HG03460 (cell line): Measurements from ENCODE around the gene ZNF236.
A peak's percentile ranks its signal among the peaks of the same experiment; 100 is the strongest.

Experiments used
- ATAC-seq: cut with Tn5 transposase; IDR thresholded peaks from one replicate; pipeline ENCODE4 v1.9.1; 2021; ENCODE audit not compliant: unreplicated experiment

The ZNF236 gene

DNA sequence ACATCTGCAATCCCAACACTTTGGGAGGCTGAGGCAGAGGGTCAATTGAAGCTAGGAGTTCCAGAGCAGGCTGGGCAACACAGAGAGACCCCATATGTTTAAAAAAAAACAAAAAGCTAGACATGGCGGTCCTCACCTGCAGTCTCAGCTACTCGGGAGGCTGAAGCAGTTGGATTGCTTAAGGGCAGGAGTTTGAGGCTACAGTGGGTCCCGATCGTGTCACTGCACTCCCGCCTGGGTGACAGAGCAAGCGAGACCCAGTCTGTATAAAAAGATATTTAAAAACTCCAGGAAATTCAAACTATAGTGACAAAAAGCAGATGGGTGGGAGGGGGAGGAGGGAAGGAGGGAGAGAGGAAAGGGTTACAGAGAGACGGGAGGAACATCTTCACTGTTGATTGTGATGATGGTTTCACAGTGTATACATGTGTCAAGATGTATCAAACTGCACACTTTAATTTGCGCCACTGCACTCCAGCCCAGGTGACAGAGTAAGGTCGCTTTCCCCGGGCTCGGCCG lies 942 bp upstream of the ZNF236 start:
- ATAC-seq, result no peak

DNA sequence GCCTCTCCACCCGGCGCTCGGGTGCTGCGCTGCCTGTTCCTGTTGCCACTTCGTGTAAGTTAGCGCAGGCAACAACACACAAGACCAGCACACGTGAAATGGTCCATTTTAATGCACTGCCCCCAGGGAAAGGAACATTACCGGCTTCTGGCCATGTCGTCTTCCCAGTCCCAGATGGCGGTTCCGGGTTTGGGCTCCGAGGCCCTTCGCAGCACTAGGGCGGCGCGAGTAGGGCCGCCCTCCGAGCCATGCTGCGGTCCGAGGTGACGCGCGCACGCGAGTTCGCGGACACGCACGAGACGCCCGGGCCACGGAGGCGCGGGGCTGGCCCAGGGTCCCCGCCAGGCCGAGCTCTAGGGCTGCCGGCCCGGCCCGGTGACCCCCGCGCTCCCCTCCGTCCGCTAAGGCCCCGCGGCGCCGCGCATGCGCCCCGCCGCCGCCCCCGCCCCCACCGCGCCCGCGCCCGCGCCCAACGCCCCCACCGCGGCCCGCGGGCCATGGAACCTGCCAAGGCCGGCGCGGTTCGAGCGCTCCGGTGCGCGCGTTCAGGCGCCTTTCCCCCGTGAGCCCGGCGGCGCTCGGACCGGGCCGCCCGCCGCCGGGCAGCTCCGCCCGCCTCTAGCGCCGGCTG lies 367 bp upstream of the ZNF236 start:
- ATAC-seq, result peak; percentile 39

DNA sequence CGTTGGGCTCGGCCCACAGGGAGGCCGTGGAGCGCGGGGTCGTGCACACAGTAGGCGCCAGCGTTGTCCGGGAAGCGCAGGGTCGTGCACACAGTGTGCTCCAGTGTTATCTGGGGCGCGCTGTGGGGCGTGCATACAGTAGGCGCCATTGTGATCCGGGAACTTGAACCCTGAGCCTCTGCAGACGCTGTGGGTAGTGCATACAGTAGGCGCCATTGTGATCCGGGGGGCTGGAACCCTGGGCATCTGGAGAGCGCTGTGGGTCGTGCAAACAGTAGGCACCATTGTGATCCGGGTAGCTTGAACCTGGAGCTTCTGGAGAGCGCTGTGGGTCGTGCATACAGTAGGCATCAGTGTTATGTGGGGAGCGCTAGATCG lies 793 bp downstream of the ZNF236 start:
- ATAC-seq, result no peak

DNA sequence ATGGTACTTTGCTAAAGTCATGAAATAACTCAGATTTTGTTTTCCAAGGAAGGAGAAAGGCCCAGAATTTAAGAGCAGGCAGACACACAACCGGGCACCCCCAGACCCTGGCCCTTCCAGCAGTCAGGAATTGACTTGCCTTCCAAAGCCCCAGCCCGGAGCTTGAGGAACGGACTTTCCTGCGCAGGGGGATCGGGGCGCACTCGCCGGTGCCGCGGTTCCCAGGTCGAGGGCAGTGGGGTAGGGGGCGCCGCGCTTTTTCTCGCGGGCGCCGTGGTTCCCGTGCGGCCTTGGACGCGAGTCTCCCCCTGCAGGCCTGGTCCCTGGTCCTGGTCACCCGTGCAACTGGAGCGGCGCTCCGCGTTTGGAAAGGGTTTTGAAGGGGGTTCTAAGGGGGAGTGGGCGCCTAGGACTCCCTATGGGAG lies 1.2 kb downstream of the ZNF236 start:
- ATAC-seq, result no peak

DNA sequence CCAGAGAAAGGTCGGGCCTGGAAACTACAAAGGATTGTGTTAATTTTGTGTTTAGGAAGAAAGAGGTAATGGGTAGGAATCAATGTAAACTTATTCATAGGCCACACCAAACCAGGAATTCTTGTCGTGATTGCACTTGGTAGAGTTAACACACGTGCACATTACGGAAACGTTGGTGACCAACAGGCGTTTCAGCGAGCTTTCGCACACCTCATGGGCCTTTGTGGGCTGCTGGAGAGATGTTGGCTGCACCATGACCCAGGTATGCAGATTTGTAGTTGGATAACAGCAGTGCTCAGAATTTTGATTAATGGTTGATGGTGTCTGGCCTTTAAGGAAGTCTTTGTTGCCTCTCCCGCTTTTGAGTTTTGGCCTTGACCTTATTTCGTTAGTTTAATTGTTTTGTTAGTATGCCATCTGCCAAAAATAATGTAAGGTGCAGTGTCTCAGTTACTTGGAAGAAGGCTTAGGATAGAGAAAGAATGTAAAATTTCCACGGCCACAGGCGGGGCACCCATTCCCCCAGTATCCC lies 1.9 kb downstream of the ZNF236 start:
- no peak for ATAC-seq

DNA sequence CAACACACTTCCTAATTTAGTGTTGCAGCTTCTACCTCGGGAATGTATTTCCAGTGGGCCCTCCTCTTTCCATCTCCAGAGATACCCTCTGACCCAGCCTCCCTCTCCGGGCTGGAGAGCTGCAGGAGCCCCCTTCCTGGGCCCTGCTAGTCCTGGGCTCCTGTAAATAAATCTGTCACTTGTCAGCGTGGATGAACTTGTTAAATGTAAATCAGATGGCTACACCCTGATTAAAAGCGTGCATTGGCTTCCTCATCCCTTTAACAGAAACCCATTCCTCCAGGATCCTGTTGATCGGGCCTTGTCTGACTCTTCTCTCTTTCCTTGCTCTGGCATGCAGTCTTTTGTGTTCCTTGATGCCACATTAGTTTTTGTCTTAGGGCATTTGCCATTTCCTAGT lies 2.4 kb downstream of the ZNF236 start:
- ATAC-seq, result no peak

DNA sequence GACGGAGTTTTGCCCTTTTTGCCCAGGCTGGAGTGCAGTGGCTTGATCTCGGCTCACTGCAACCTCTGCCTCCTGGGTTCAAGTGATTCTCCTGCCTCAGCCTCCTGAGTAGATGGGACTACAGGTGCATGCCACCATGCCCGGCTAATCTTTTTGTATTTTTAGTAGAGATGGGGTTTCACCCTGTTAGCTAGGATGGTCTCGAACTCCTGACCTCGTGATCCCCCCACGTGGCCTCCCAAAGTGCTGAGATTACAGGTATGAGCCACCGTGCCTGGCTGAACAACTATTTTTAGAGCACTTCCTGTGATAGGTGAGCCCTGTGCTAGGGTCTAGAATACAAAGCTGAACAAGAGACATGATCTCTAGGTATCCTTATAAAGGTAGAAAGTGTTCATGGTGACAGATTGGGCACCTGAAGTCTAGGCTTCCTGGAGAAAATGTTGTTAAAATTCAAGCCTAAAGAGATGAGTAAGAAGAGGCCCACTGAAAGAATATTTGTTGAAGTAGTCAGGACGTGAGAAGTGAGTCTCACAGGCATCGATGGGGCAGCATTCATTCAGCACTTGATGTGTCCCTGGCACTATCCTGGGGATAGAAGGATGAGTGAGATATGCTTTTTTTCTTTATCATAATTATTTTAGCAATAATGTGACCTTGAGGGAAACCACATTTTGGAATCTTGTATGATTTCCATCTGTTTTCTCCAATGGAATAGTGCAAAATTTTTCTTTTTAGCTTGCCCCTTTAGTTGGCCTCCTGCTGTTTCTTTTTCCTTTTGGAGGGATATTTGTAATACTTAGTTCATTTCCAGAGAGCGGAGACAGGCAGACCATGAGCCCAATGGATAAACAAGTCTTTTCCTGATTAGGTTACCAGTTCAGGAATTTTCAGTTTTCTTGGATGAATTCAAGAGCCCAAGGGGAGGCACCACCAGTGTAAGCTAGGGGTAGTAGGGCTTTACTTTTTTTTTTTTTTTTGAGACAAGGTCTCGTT lies 5.1 kb downstream of the ZNF236 start:
- ATAC-seq, result no peak

DNA sequence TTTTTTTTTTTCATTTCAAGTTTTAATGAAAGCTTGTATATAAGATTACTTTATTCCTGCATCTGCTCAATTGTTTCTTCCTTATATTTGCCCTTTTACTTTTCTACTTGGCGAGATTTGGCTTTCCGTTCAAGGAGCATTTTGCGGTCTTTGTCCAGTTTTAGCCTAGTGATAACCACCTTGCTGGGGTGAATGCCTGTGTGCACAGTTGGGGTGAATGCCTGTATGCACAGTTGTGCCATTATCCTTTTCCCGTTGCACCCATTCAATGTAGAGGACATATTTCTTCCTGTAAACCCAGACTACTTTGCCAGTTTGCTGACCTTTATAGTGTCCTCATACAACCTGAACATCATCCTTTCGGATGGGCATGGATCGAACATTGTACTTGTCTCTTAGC lies 12.0 kb downstream of the ZNF236 start:
- no peak for ATAC-seq

DNA sequence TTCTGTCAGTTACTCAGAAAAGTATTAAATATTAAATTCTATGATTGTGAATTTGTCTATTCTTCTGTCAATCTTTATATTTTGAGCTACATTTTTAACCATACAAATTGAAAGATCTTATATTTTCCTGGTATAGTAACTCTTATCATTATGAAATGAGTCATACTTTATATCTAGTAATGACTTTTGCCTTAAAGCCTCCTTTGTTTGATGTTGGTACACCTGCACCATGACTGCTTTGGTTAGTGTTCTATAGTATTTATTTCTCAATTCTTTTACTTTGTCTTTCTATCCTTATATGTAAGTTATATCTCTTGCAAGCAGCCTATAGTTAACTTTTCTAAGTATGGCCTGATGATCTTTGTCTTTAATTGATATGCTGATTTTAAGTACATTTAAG lies 13.0 kb downstream of the ZNF236 start:
- ATAC-seq, result no peak

DNA sequence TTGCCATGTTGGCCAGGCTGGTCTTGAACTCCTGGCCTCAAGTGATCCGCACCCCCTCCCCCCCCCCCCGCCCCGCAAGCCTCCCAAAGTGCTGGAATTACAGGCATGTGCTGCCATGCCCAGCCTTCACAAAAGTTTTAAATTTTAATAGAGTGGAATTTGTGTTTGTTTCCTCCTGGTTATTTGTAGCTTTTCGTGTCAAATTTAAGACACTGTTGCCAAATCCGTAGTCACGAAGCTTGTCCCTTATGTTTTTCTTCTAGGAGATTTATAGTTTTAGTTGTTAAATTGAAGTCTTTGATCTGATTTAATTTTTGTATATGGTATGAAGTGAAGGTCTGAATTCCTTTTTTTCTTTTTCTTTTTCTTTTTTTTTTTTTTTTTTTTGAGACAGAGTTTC lies 14.7 kb downstream of the ZNF236 start:
- ATAC-seq, result no peak

DNA sequence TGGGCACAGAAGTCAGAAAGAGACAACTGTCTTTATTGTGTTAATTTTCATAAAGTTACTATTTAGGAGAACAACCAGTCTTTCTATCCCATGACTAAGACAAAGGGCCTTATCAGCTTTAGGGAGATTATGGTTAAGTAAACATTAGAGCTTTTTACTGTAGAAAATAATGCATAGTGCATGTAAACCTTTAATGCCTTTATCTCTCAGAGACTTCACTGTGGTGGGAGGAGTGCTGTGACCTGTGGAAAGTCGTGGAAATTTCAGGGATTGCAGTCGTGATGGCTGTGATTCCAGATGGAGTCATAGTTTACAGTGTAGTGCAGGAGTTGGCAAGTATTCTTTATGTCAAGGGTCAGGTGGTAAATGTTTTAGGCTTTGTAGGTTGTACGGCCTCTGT lies 15.8 kb downstream of the ZNF236 start:
- ATAC-seq, result no peak

DNA sequence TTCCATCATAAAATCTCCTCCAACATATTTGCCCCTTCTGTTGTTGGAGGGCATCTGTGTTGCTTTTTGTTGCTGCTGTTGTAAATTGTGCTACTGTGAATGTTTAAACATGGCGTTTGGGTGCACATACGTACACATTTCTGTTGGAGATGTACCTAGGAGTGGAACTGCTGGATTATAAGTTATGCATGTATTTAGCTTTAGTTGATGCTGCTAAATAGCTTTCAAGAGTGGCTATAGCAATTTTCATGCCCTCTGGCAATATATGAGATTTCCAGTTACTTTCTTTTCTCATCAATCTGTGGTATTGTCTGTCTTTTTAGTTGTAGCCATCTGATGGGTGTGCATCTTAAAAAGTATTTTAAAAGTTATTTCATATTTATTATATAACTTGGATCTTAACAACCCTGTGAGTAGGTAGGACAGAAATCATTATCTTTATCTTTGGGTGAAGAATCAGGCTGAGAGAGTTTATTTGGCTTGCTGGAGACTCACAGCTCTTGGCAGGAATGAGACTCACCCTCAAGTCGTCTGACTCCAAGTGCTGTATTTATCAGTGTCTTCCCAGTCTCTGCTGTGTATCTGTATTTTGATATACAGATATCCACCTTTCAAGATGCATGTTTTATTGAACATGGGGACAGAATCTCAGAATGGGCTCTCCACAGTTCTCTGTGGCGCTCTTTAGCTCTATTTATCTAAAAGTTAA lies 16.9 kb downstream of the ZNF236 start:
- no peak for ATAC-seq

DNA sequence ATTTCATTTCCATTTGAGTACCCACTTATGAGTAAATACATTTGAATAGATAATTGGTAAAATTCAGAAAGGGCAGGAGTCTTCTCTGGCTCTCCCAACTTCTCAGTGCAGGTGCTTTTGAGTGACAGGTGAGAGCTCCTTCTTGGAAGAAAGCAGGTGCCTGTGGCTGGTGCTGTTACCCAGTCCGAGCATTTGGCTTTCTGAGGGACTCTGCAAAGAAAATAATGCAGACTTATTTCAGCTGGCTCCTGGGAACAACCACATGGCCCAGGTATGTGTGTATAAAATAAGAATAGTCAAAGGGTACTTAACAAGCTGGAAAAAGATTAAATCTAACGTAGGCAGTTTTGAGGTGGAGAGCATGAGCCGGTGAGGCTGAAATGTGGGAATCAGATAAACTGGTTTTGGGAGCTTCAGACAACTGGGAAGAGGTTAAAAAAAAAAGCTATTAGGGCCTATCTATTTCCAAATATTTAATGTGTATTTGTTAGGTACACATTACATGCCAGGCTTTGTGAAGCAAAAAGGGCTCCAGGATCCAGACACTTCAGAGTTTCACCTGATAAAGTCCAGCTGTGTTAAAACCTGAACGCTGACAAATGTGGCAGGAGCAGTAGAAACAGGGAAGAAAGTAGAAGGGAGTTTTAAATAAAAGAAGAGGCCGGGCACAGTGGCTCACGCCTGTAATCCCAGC lies 20.6 kb downstream of the ZNF236 start:
- ATAC-seq, result no peak

DNA sequence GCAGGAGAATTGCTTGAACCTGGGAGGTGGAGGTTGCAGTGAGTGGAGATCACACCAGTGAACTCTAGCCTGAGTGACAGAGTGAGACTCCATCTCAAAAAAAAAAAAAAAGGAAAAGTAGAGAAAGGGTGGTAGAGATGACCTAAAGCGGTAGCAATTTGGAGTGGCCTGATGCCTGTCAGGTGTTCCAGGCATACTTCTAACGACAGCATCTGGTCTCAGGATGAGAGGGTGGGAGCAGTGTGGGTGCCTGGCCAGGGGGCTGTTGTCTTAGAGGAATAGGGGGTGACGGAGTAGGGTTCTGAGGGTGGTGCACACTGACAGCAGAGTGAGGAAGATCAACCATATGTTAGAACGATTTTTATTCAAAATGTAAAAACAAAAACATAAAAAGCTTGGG lies 21.8 kb downstream of the ZNF236 start:
- no peak for ATAC-seq

DNA sequence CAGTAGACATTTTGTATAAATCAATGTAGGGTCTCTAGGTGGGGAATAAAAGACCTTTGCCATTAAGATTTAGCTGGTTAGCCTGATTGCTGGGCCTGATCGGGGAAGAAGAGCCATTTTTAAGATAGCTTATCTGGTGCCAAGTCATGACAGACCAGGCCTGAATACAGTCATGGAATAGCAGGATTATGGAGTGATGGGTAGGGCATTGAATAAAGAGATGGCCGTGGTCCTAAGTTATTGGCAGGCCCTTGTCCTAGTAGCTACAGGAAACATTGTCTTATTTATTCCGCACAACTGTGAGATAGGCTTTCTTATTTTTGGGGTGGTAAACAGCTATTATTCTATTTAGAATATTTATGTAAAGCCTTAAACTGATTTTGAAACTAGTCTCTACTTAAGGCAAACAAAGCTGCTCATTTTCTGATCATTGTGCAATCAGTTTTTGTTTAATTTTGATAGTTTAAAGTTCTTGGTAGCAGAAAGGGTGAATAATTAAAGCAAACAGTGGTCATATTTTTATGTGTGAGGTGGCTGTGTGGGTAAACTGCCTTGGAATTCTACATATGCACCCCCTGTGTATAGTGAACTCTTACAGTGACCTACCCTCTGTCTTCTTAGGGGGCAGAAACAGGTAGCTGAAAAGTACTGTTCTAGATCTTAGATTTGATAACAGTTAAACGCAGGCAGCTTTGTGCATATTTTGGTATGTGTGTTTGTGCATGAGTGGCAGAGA lies 22.6 kb downstream of the ZNF236 start:
- ATAC-seq, result no peak

DNA sequence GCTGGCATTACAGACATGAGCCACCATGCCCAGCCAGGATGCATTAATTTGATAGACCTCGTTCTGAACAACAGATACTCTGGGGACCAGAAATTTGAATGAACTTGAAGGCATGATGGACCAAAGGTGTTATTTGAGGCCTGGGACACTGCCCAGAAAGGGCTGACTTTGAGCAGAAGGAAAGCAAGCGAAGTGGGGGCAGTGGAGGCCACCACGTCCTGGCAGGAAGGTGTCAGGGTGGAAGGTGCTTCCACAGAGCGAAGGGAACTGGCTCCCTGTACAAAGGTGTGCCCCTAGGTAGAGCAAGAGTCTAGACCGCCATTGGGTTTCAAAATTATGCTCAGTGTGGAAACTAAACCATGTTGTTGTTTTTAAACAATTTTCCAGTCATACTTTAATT lies 23.9 kb downstream of the ZNF236 start:
- ATAC-seq, result no peak

DNA sequence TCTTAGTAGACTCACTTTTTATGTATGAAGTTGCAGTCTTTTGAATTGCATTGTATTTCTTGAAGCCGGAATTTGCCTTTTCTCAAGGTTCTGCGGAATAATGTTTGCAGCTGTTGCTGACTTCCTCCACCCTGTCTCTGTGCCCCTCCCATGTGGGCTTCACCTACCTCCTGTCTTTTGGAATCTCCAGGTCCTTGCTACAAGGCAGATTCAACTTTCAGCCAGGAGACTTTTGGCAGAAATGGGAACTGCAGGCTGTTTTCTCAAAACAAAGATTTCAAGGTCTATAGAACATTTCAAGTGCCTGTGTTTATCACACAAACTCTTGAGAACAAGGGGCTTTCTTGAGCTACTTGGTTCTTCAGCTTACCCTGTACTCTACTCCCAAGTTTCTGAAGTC lies 25.6 kb downstream of the ZNF236 start:
- no peak for ATAC-seq

DNA sequence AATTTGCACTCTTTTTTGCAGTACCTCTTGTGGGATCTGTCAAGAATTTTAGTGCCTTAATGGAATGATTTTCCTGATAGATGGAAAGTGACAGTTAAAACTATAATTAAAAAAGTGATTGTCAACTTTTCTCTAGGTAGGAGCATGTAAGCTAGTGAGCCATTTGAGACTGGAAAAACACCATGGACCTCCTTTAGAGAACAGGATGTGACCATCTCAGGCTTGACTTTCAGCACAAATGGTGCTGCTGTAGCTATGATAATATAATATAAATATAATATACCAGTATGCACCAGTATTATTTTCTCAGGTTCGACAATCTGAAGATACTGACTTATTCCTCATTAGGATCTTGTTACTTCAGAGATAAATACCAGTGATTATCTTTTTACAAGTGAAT lies 27.8 kb downstream of the ZNF236 start:
- peak; percentile 41 for ATAC-seq

DNA sequence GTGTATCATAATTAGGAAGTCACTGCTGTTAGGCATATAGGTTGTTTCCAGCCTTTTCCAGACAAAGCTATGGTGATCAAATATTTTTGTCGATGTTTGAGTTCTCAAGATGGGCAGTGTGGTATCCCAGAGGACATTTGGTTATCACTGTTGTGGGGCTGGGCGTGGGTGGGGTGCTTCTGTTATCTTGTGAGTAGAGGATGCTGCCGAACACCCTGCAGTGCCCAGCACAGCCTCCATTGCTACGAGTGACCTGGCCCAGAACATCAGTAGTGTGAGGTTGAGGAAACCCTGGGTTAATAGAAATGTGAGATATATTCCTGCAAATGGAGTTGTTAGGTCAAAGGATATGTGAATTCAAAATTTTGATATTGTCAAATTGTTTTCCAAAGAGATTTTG lies 33.2 kb downstream of the ZNF236 start:
- no peak for ATAC-seq

DNA sequence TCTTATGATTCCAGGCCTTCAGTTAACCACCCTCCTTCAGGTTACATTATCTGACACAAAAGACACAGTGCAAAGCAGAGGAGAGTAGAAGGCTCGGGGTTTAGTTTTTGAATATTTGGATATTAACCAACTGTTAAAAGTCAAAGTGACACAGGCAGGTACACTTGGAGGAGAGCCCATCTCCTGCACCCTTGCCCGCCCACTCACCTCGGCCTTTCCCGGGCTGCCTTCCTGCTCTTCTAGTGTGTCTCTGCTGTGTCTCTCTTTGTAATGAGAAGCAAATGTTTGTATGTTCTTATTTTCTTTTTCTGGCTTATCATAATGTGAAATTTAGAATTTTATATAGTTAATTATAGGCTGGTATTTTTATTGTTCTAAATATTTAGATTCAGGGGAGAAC lies 35.1 kb downstream of the ZNF236 start:
- ATAC-seq, result no peak
